ENCODE results near the gene LSAMP. TPM values are rescaled to one million over a fixed set of nuclear protein-coding genes. Genes with fewer than 3 reads are reported as not detected.
"Not testable (repeated sequence)": the region's sequence is repeated elsewhere in the genome, so short reads cannot be mapped to it uniquely, and the experiment has no call there.

The LSAMP gene
- total RNA-seq, 6 experiments from 2014 or later, result under 0.01 to 0.22 (median 0.12) TPM; not detected in 1

DNA sequence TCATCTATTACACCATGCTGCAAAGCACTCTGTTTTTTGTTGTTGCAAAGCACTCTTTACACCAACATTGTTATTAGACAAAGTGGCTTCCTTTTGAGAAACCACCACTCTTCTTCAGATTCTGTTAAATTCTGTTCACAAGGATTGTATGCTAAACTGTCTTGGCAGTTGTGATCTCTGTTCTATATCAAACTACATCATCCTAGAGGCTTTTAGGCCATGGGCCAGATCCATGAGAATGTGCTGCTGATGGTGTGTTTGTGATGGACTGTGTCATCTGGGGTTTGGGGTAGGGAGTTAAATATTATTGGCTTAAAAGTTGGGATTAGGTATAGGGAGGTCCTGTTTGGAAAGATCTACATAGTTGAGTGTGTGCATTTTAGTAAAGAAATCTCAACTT, 592.2 kb downstream of the LSAMP start:
- Histone ChIP-seq H3K27ac (no peak overlapping the region), H3K4me1 (no peaks in the 10 kb centered on the region), H3K9me3 (no peaks in the 10 kb centered on the region), H3K36me3 (no peaks in the 10 kb centered on the region), H3K27me3 (no peaks in the 10 kb centered on the region), H3K4me3 (no peak overlapping the region)
- intact Hi-C loops (cut with DNase I), result no loop called here
- TF ChIP-seq POLR2A (IDR thresholded peaks at IDR 0.05), result no peak
- TF ChIP-seq, protein P1, sequence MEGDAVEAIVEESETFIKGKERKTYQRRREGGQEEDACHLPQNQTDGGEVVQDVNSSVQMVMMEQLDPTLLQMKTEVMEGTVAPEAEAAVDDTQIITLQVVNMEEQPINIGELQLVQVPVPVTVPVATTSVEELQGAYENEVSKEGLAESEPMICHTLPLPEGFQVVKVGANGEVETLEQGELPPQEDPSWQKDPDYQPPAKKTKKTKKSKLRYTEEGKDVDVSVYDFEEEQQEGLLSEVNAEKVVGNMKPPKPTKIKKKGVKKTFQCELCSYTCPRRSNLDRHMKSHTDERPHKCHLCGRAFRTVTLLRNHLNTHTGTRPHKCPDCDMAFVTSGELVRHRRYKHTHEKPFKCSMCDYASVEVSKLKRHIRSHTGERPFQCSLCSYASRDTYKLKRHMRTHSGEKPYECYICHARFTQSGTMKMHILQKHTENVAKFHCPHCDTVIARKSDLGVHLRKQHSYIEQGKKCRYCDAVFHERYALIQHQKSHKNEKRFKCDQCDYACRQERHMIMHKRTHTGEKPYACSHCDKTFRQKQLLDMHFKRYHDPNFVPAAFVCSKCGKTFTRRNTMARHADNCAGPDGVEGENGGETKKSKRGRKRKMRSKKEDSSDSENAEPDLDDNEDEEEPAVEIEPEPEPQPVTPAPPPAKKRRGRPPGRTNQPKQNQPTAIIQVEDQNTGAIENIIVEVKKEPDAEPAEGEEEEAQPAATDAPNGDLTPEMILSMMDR (IDR thresholded peaks at IDR 0.05), result no peak
- ATAC-seq (no peak), DNase-seq (no peak)

DNA sequence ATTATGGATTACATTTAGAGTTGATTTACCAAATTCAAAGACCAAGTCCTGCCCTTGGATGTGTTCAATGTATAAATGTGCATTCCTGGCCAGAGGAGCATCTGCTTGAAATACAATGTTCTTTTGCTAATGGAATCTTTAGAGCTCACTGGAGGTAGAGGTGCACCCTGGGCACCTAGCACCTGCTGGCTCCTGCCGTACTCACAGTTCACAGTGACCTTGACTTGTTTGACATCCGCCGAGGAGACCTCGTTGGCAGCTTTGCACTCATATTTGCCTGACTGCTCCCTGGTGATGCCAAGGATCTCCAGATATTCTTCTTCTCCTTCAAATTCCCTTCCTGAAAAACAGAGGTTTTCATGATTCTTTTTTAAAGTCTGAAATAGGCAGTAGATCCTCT, 593.0 kb downstream of the LSAMP start:
- no peak overlapping the region for H3K4me3 ChIP-seq
- H3K4me1 ChIP-seq, result no peaks in the 10 kb centered on the region
- ATAC-seq, result no peak
- H3K27ac ChIP-seq, result no peak overlapping the region
- intact Hi-C loops (cut with DNase I), result no loop called here
- H3K27me3 ChIP-seq, result no peaks in the 10 kb centered on the region
- WGBS (ENCODE audit: insufficient coverage, low coverage, low lambda C conversion rate, missing lambda C conversion rate), result 11% methylated on average over 3 of the region's 4 CpGs
- TF ChIP-seq, protein P1 (IDR thresholded peaks at IDR 0.05), result no peak
- TF ChIP-seq POLR2A (IDR thresholded peaks at IDR 0.05), result no peak
- DNase-seq, result no peak
- no peaks in the 10 kb centered on the region for H3K36me3 ChIP-seq
- no peaks in the 10 kb centered on the region for H3K9me3 ChIP-seq

DNA sequence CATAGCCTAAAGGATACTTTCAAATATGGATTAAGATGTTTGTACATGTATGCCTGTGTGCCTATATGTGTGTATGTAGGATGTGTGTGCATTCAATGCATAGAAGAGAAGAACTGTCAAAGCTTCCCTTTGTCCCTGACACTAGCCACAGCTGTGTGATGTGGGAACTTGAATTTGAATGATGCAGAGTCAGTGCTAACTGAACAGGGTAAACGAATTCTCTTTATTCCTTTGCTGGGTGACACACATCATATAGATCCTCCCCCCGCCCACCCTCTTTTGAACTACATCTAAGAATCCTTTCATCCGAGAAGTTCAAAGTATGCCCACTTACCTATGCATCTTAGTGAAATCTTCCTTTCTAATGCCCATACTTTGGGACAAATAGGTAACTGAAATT, 593.7 kb downstream of the LSAMP start:
- H3K9me3 ChIP-seq, result no peaks in the 10 kb centered on the region
- H3K4me3 ChIP-seq, result no peak overlapping the region
- TF ChIP-seq POLR2A (IDR thresholded peaks at IDR 0.05), result no peak
- TF ChIP-seq, protein P1 (IDR thresholded peaks at IDR 0.05), result no peak
- no peaks in the 10 kb centered on the region for H3K36me3 ChIP-seq
- ATAC-seq, result no peak
- DNase-seq, result no peak
- no peaks in the 10 kb centered on the region for H3K27me3 ChIP-seq
- intact Hi-C loops (cut with DNase I), result no loop called here
- no peak overlapping the region for H3K27ac ChIP-seq
- H3K4me1 ChIP-seq, result no peaks in the 10 kb centered on the region
- 38% methylated on average over 3 of the region's 3 CpGs for WGBS (ENCODE audit: insufficient coverage, low coverage, low lambda C conversion rate, missing lambda C conversion rate)

DNA sequence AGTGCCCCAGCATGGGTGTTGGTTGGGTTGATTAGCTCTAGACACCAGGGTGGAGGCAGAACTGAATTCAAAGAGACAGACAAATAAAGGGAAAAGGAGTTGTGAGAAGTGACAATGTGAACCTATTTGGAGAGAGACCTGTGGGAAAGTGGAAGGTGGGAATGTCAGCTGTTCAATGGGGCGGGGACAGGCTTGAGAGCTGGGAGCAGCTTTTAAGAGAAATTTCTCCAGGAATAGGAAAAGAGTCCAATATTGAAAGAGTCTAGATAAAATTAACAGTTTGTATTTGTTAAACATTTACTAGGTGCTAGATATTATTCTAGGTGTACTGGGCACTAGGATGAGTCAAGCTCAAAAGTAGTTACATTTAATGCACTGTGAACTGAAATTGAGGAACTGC, 596.6 kb downstream of the LSAMP start:
- WGBS (ENCODE audit: insufficient coverage, low coverage, low lambda C conversion rate, missing lambda C conversion rate), result 91% methylated on average over 1 of the region's 1 CpG
- H3K4me1 ChIP-seq, result no peaks in the 10 kb centered on the region
- no peaks in the 10 kb centered on the region for H3K36me3 ChIP-seq
- H3K27me3 ChIP-seq, result no peaks in the 10 kb centered on the region
- H3K9me3 ChIP-seq, result no peaks in the 10 kb centered on the region
- DNase-seq, result no peak
- intact Hi-C loops (cut with DNase I), result no loop called here
- no peak for TF ChIP-seq POLR2A (IDR thresholded peaks at IDR 0.05)
- TF ChIP-seq, protein P1 (IDR thresholded peaks at IDR 0.05), result no peak
- no peak overlapping the region for H3K27ac ChIP-seq
- ATAC-seq, result no peak
- no peak overlapping the region for H3K4me3 ChIP-seq

DNA sequence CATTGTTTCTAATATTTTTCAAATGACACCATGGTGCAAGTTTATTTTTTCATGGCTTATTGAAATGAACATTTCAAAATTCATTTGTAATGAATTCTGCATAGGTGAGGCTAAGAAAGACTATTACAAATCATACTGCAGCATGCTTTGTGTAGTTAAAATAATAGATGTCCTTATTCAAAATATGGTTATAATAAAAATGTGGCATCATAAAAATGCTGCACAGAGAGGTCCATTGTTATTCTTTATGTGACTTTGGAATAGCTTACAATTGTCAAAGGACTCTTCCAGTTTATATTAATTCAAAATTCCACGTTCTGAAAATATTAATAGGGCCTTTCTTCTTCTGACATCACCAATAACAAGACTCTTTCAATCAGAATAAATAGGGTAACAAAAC, 599.3 kb downstream of the LSAMP start:
- WGBS (ENCODE audit: insufficient coverage, low coverage, low lambda C conversion rate, missing lambda C conversion rate), result 64% methylated on average over 1 of the region's 1 CpG

DNA sequence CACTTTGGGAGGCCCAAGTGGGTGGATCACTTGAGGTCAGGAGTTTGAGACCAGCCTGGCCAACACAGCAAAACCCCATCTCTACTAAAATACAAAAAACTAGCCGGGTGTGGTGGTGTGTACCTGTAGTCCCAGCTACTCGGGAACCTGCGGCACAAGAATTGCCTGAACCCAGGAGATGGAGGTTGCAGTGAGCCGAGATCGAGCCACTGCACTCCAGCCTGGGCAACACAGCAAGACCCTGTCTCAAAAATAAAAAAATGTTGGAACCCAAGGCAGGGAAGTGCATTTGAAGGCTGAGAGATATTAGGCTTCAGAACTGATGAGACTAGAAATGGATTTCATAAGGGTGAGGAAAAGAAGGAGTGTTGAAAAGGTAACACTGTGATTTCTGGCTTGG, 600.6 kb downstream of the LSAMP start:
- H3K27me3 ChIP-seq; H3K36me3 ChIP-seq; H3K4me3 ChIP-seq; H3K4me1 ChIP-seq; intact Hi-C loops (cut with DNase I); H3K27ac ChIP-seq; H3K9me3 ChIP-seq; ATAC-seq; DNase-seq: not testable (repeated sequence)
- WGBS (ENCODE audit: insufficient coverage, low coverage, low lambda C conversion rate, missing lambda C conversion rate), result 74% methylated on average over 4 of the region's 5 CpGs

More for the DNA sequence above, 599.3 kb downstream of the LSAMP start:
- intact Hi-C loops (cut with DNase I), result no loop called here
- ATAC-seq, result no peak
- Histone ChIP-seq H3K27me3 (no peaks in the 10 kb centered on the region), H3K36me3 (no peaks in the 10 kb centered on the region), H3K4me3 (no peak overlapping the region), H3K27ac (no peak overlapping the region), H3K9me3 (no peaks in the 10 kb centered on the region), H3K4me1 (no peaks in the 10 kb centered on the region)
- no peak for DNase-seq
- TF ChIP-seq, protein P1 (IDR thresholded peaks at IDR 0.05), result no peak
- TF ChIP-seq POLR2A (IDR thresholded peaks at IDR 0.05), result no peak
